Forelimb muscle (tissue), 1 donor: ENCODE results near the gene MFSD6. TPM values are rescaled to one million over a fixed set of nuclear protein-coding genes. Genes with fewer than 3 reads are reported as not detected.
"Not testable (repeated sequence)": the region's sequence is repeated elsewhere in the genome, so short reads cannot be mapped to it uniquely, and the experiment has no call there.

Experiments
- DNase-seq: peaks from one replicate; pipeline ENCODE4 v3.0.0-alpha.2; 2013; ENCODE audit warnings: low read depth
- polyA plus RNA-seq: library from polyadenylated mRNA; unstranded; fragments of 120-200 nt; gene quantifications from one replicate; pipeline ENCODE4 v1.2.1, GENCODE V29; 2013; ENCODE audit not compliant: insufficient read length

Gene MFSD6
- polyA plus RNA-seq, 1 donor, result 9.3 TPM

GRCh38 chr2:190466819-190467446 lies 58.8 kb downstream of the MFSD6 start:
- no peak for DNase-seq

DNA sequence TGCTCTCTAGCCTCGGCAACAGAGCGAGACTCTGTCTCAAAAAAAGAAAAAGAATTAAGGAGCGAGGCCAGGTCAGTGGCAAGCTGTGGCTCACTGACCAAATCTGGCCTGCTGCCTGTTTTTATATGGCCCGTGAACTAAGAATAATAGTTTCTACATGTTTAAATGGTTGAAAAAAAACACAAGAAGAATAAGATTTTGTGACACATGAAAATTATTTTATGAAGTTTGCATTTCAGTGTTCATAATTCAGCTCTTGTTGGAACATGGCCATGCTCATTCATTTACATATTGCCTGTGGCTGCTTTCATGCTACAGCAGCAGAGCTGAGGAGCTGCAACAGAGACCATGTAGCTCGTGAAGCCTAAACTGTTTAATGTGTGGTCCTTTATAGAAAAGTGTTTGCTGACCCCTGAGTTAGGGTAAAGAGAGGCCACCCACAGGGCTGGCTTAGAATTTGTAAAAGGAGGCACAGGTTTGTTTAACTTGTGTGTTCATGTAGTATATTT lies 59.5 kb downstream of the MFSD6 start:
- DNase-seq, result no peak

DNA sequence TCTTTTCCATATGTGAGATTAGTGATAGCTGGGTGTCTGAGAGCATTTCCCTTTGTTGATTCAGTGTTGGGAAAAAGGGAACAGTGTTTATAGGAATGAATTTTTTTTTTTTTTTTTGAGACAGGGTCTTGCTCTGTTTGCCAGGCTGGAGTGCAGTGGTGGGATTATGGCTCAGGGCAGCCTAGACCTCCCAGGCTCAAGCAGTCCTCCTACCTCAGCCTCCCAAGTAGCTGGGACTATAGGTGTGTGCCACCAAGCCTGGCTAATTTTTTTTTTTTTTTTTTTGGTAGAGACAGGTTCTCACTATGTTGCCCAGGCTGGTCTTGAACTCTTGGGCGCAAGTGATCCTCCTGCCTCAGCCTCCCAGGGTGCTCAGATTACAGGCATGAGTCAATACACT lies 60.2 kb downstream of the MFSD6 start:
- DNase-seq, result not testable (repeated sequence)

GRCh38 chr2:190468814-190469569 lies 60.8 kb downstream of the MFSD6 start:
- peak; percentile 91 for DNase-seq

DNA sequence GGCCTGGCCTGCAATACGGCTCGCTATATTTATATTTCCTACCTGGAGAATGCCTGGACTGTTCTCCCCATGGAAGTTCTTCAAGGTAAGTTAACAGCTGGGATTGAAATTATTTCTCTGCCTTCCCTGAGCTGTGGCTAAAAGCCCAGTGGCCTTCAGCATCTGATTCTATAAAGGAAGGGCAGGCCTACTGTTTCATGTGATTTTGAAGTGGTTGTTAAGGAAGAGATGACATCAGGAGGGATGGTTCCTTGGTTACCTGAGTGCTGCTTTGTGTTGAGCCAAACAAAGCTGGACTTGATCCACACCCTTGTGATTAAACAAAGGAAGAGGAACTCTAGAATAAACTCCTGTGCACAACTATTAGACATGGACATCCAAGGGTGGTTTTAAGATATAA lies 61.6 kb downstream of the MFSD6 start:
- peak; percentile 74 for DNase-seq

- DNase-seq, result no peak
Observed at GRCh38 chr2:190470256-190470826, 62.2 kb downstream of the MFSD6 start.

DNA sequence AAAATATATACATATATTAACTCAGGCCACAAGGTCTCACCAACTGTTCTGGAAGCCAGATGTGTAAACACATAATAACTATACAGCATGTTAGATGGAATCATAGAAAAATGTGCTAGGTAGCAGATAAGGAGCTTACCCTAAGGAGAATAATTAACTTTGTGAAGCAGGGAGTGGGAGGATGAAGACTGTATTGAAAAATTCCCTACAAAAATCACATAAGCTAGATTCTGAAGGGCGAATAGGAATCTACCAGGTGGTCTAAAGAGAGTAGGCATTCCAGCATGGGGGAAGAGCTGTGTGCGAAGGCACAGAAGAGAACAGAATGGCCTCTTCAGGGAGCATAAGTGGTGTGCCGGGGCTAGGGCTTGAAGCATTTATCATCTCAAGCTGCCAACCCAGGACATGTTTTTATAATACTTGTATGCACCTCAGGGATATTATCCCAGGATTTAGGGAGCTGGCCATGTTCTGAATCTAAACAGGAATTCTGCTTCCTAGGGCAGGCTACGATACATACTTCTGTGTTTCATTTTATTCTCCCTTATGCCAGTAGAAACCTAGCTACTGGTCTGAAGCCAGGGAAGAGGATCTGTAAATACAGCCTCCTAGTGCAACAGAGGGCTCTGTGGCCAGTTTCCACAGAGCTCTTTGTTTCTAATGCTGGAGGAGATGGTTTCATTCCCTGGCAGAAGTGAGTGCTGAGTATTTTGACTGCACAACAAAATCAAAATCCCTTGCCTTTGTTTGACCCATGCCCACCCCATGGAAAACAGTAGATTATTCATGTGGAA lies 69.7 kb downstream of the MFSD6 start:
- no peak for DNase-seq

DNA sequence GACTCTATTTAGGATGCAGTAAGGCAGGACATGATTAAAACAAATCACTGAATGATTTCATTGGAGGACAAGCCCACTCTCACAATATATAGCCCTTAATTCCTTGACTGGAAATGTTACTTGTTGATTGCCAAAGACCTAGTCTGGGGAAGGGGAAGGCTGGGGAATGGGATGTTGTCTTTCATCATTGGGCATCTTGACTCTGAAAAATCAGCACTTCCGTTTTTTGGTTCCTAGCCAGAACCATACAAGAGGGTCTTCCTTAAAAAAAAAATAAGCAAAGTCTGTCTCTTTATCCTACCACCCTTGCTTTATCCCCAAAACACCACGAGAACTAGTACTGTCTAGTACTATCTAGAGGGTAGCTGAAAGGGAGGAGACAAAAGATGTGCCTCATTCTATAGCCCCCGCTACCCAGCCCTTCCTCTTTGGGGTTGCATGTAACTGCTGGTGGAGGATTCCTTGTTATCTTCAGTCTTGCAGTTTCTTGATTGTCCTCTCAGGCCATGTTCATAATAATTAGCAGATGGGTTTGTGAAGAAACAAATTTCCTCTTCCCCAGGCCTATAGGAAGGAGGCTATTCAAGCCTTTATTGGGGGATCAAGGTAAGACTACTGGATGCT lies 70.5 kb downstream of the MFSD6 start:
- DNase-seq, result no peak

DNA sequence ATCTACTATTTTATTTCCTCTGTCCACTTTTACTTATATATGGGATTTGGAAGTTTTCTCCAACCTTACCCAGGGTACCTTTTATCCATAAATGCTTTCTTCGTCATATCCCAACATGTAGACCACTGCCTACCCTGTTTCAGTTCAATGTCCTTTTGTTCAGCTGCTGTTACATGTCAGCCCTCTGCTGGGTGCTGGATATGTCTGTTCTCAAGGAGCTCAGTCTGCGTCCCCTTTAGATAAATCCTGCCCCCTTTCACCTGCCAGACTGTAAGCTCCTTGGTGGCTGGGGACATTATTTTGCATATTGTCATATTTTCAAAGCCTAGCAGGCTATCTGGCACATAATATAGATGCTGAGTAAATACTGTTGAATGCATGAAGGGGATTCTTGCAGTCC lies 73.2 kb downstream of the MFSD6 start:
- DNase-seq, result no peak

- no peak for DNase-seq
Observed at GRCh38 chr2:190482451-190482850, 74.3 kb downstream of the MFSD6 start.

GRCh38 chr2:190486037-190486623 lies 78.0 kb downstream of the MFSD6 start:
- DNase-seq, result no peak

- DNase-seq, result no peak
Observed at GRCh38 chr2:190488516-190489233, 80.5 kb downstream of the MFSD6 start.

- no peak for DNase-seq
Observed at GRCh38 chr2:190489475-190489874, 81.3 kb downstream of the MFSD6 start.

DNA sequence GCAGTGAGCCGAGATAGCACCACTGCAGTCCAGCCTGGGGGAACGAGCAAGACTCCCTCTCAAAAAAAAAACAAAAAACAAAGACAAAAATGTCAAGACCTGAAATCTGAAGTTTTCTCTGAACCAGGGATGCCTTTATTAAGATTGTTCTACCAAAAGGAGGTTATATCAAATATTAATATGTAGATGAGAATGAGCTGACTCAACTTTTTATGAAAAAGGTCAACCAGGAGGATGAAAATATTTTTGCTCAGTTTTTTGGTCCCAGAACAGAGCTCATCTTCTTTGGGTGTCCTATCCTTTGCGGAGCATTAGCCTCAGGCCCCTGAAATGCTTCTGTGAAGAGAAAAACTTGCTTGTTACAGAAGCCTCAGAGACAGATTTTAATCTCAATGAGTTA lies 82.3 kb downstream of the MFSD6 start:
- no peak for DNase-seq

DNA sequence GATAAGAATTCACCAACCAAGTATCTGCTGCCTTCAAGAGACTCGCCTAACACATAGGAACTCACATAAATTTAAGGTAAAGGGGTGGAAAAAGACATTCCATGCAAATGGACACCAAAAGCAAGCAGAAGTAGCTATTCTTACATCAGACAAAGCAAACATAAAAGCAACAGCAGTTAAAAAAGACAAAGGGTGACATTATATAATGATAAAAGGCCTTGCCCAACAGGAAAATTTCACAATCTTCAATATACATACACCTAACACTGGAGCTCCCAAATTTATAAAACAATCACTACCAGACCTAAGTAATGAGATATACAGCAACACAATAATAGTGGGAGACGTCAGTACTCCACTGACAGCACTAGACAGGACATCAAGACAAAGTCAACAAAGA lies 84.9 kb downstream of the MFSD6 start:
- no peak for DNase-seq

GRCh38 chr2:190494600-190495227 lies 86.6 kb downstream of the MFSD6 start:
- DNase-seq, result not testable (repeated sequence)

GRCh38 chr2:190497428-190497827 lies 89.3 kb downstream of the MFSD6 start:
- DNase-seq, result no peak

GRCh38 chr2:190499273-190499672 lies 91.1 kb downstream of the MFSD6 start:
- no peak for DNase-seq

- DNase-seq, result no peak
Observed at GRCh38 chr2:190500054-190500502, 91.9 kb downstream of the MFSD6 start.

DNA sequence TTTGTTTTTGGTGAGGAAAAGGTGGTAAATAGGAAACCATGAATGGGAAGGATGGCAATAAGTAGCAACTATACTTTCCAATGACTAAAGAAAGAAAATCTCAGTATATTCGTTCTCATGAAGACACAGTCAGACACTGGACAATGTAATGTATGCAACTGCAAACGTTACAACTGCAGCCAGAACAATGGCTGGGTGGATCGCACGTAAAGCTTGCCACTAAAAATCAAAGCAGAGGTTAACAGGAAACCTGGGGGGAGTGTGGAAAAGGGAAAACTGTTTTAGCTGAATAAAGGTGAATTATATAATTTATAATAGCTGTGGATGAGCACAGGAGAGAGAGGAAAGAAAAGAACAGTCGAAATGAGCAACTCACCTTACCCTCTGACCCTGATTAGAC lies 93.1 kb downstream of the MFSD6 start:
- DNase-seq, result no peak
